ENCODE results near the gene ARHGAP15.
A peak's percentile ranks its signal among the peaks of the same experiment; 100 is the strongest.

ARHGAP15 gene

GRCh38 chr2:143558665-143559064, 429.4 kb downstream of the ARHGAP15 start:
- DNase-seq (ENCODE audit: low read depth, low spot score): no peak
- Histone ChIP-seq H3K9ac (ENCODE audit: insufficient read length) (no peak overlapping the region), H3K27ac (peak overlapping the region; percentile 34; the same call in 1 of the 2 replicates), H3K36me3 (ENCODE audit: insufficient read depth, low read length) (no peaks in the 10 kb centered on the region; the same call in 1 of the 2 replicates), H3K4me3 (no peak overlapping the region), H3K9me3 (ENCODE audit: low read depth, low read length) (no peaks in the 10 kb centered on the region)
- no peak for TF ChIP-seq FOXP2 (optimal IDR thresholded peaks at IDR 0.05; ENCODE audit: control extremely low read depth, extremely low read length, insufficient read depth)
- TF ChIP-seq EZH2 (IDR thresholded peaks at IDR 0.05): no peak
- TF ChIP-seq POLR2AphosphoS5 (IDR thresholded peaks at IDR 0.05; ENCODE audit: borderline replicate concordance, low read depth, low read length): no peak

GRCh38 chr2:143559147-143559546, 429.9 kb downstream of the ARHGAP15 start:
- TF ChIP-seq FOXP2 (optimal IDR thresholded peaks at IDR 0.05; ENCODE audit: control extremely low read depth, extremely low read length, insufficient read depth): no peak
- no peak for TF ChIP-seq POLR2AphosphoS5 (IDR thresholded peaks at IDR 0.05; ENCODE audit: borderline replicate concordance, low read depth, low read length)
- TF ChIP-seq EZH2 (IDR thresholded peaks at IDR 0.05): no peak
- Histone ChIP-seq H3K9ac (ENCODE audit: insufficient read length) (no peak overlapping the region), H3K4me3 (no peak overlapping the region), H3K36me3 (ENCODE audit: insufficient read depth, low read length) (no peaks in the 10 kb centered on the region; the same call in 1 of the 2 replicates), H3K27ac (peak overlapping the region; percentile 34; the same call in 1 of the 2 replicates), H3K9me3 (ENCODE audit: low read depth, low read length) (no peaks in the 10 kb centered on the region)
- DNase-seq (ENCODE audit: low read depth, low spot score): no peak

- no peak overlapping the region for H3K4me3 ChIP-seq
- no peak for DNase-seq (ENCODE audit: low read depth, low spot score)
- TF ChIP-seq EZH2 (IDR thresholded peaks at IDR 0.05): no peak
- no peak for TF ChIP-seq FOXP2 (optimal IDR thresholded peaks at IDR 0.05; ENCODE audit: control extremely low read depth, extremely low read length, insufficient read depth)
- no peak for TF ChIP-seq POLR2AphosphoS5 (IDR thresholded peaks at IDR 0.05; ENCODE audit: borderline replicate concordance, low read depth, low read length)
- H3K9ac ChIP-seq (ENCODE audit: insufficient read length): no peak overlapping the region
- no peak overlapping the region for H3K27ac ChIP-seq
- no peaks in the 10 kb centered on the region; the same call in 1 of the 2 replicates for H3K36me3 ChIP-seq (ENCODE audit: insufficient read depth, low read length)
- no peaks in the 10 kb centered on the region for H3K9me3 ChIP-seq (ENCODE audit: low read depth, low read length)
Measured at GRCh38 chr2:143560724-143561123, 431.5 kb downstream of the ARHGAP15 start.

- Histone ChIP-seq H3K27ac (no peak overlapping the region), H3K9me3 (ENCODE audit: low read depth, low read length) (no peaks in the 10 kb centered on the region), H3K36me3 (ENCODE audit: insufficient read depth, low read length) (no peaks in the 10 kb centered on the region), H3K9ac (ENCODE audit: insufficient read length) (no peak overlapping the region), H3K4me3 (no peak overlapping the region)
- no peak for DNase-seq (ENCODE audit: low read depth, low spot score)
- TF ChIP-seq FOXP2 (optimal IDR thresholded peaks at IDR 0.05; ENCODE audit: control extremely low read depth, extremely low read length, insufficient read depth) (no peak), POLR2AphosphoS5 (IDR thresholded peaks at IDR 0.05; ENCODE audit: borderline replicate concordance, low read depth, low read length) (no peak), EZH2 (IDR thresholded peaks at IDR 0.05) (no peak)
Measured at GRCh38 chr2:143564419-143564818, 435.2 kb downstream of the ARHGAP15 start.

- Histone ChIP-seq H3K4me3 (no peak overlapping the region), H3K27ac (no peak overlapping the region), H3K36me3 (ENCODE audit: insufficient read depth, low read length) (no peaks in the 10 kb centered on the region), H3K9me3 (ENCODE audit: low read depth, low read length) (no peaks in the 10 kb centered on the region), H3K9ac (ENCODE audit: insufficient read length) (no peak overlapping the region)
- TF ChIP-seq EZH2 (IDR thresholded peaks at IDR 0.05) (no peak), POLR2AphosphoS5 (IDR thresholded peaks at IDR 0.05; ENCODE audit: borderline replicate concordance, low read depth, low read length) (no peak), FOXP2 (optimal IDR thresholded peaks at IDR 0.05; ENCODE audit: control extremely low read depth, extremely low read length, insufficient read depth) (no peak)
- no peak for DNase-seq (ENCODE audit: low read depth, low spot score)
Measured at GRCh38 chr2:143571747-143572146, 442.5 kb downstream of the ARHGAP15 start.

GRCh38 chr2:143572421-143572820, 443.2 kb downstream of the ARHGAP15 start:
- H3K27ac ChIP-seq: no peak overlapping the region
- no peaks in the 10 kb centered on the region for H3K36me3 ChIP-seq (ENCODE audit: insufficient read depth, low read length)
- H3K9me3 ChIP-seq (ENCODE audit: low read depth, low read length): no peaks in the 10 kb centered on the region
- TF ChIP-seq EZH2 (IDR thresholded peaks at IDR 0.05) (no peak), FOXP2 (optimal IDR thresholded peaks at IDR 0.05; ENCODE audit: control extremely low read depth, extremely low read length, insufficient read depth) (no peak), POLR2AphosphoS5 (IDR thresholded peaks at IDR 0.05; ENCODE audit: borderline replicate concordance, low read depth, low read length) (no peak)
- H3K9ac ChIP-seq (ENCODE audit: insufficient read length): no peak overlapping the region
- no peak overlapping the region for H3K4me3 ChIP-seq
- DNase-seq (ENCODE audit: low read depth, low spot score): no peak

GRCh38 chr2:143574069-143574468, 444.9 kb downstream of the ARHGAP15 start:
- no peak overlapping the region for H3K27ac ChIP-seq
- H3K9ac ChIP-seq (ENCODE audit: insufficient read length): no peak overlapping the region

GRCh38 chr2:143575340-143575739, 446.1 kb downstream of the ARHGAP15 start:
- H3K4me3 ChIP-seq: no peak overlapping the region
- H3K9me3 ChIP-seq (ENCODE audit: low read depth, low read length): no peaks in the 10 kb centered on the region
- H3K27ac ChIP-seq: no peak overlapping the region
- H3K9ac ChIP-seq (ENCODE audit: insufficient read length): no peak overlapping the region
- H3K36me3 ChIP-seq (ENCODE audit: insufficient read depth, low read length): no peaks in the 10 kb centered on the region
- TF ChIP-seq POLR2AphosphoS5 (IDR thresholded peaks at IDR 0.05; ENCODE audit: borderline replicate concordance, low read depth, low read length): no peak
- TF ChIP-seq FOXP2 (optimal IDR thresholded peaks at IDR 0.05; ENCODE audit: control extremely low read depth, extremely low read length, insufficient read depth): no peak
- no peak for TF ChIP-seq EZH2 (IDR thresholded peaks at IDR 0.05)
- DNase-seq (ENCODE audit: low read depth, low spot score): no peak

More at GRCh38 chr2:143574069-143574468, 444.9 kb downstream of the ARHGAP15 start:
- Histone ChIP-seq H3K36me3 (ENCODE audit: insufficient read depth, low read length) (no peaks in the 10 kb centered on the region), H3K4me3 (no peak overlapping the region), H3K9me3 (ENCODE audit: low read depth, low read length) (no peaks in the 10 kb centered on the region)
- TF ChIP-seq FOXP2 (optimal IDR thresholded peaks at IDR 0.05; ENCODE audit: control extremely low read depth, extremely low read length, insufficient read depth): no peak
- TF ChIP-seq POLR2AphosphoS5 (IDR thresholded peaks at IDR 0.05; ENCODE audit: borderline replicate concordance, low read depth, low read length): no peak
- TF ChIP-seq EZH2 (IDR thresholded peaks at IDR 0.05): no peak
- DNase-seq (ENCODE audit: low read depth, low spot score): no peak

- TF ChIP-seq POLR2AphosphoS5 (IDR thresholded peaks at IDR 0.05; ENCODE audit: borderline replicate concordance, low read depth, low read length) (no peak), EZH2 (IDR thresholded peaks at IDR 0.05) (no peak), FOXP2 (optimal IDR thresholded peaks at IDR 0.05; ENCODE audit: control extremely low read depth, extremely low read length, insufficient read depth) (no peak)
- no peaks in the 10 kb centered on the region for H3K36me3 ChIP-seq (ENCODE audit: insufficient read depth, low read length)
- no peak overlapping the region for H3K27ac ChIP-seq
- no peak overlapping the region for H3K4me3 ChIP-seq
- no peaks in the 10 kb centered on the region for H3K9me3 ChIP-seq (ENCODE audit: low read depth, low read length)
- no peak for DNase-seq (ENCODE audit: low read depth, low spot score)
- no peak overlapping the region for H3K9ac ChIP-seq (ENCODE audit: insufficient read length)
Measured at GRCh38 chr2:143577489-143577888, 448.3 kb downstream of the ARHGAP15 start.
